ENCODE measurements around the gene PARP15. TPM values are rescaled to one million over a fixed set of nuclear protein-coding genes. Genes with fewer than 3 reads are reported as not detected.
A peak's percentile ranks its signal among the peaks of the same experiment; 100 is the strongest.

Gene PARP15
- total and polyA plus RNA-seq, 2 donors (not counting 3 experiments of a cell fraction or from before 2014, with no cell fraction given) = 0.81 to 1.4 TPM

- H3K4me3 ChIP-seq (replicated peaks in 1 of 3; ENCODE audit: insufficient read depth in 1 of 3, low read depth in 1 of 3, low read length in 3 of 3) = peak overlapping the region; percentile 39 to 56 (median 51)
- H2AFZ ChIP-seq (ENCODE audit: low read depth, low read length) = peak overlapping the region; percentile 96
- DNase-seq (ENCODE audit: low read depth, low spot score) = no peak
- CTCF ChIA-PET = interaction anchor here (0.8 to 2.3 kb wide), 7 partner anchors 9 to 1031 kb away, joined by 3 to 8 read pairs (median 3); no protein-coding TSS in a partner anchor
- H3K9ac ChIP-seq (replicated peaks; ENCODE audit: extremely low read depth, insufficient read depth, low read length) = peak overlapping the region; percentile 48
- H4K20me1 ChIP-seq (replicated peaks; ENCODE audit: control insufficient read depth, extremely low read depth, insufficient read depth, low read length) = no peaks in the 10 kb centered on the region
- H3K79me2 ChIP-seq (ENCODE audit: control insufficient read depth, insufficient read depth, low read length) = no peaks in the 10 kb centered on the region
- H3K27ac ChIP-seq (ENCODE audit: insufficient read depth, low read depth, low read length) = no peak overlapping the region
- no peaks in the 10 kb centered on the region for H3K27me3 ChIP-seq (ENCODE audit: control insufficient read depth in 2 of 2, insufficient read depth in 2 of 2, low read length in 2 of 2)
- H3K36me3 ChIP-seq (ENCODE audit: control insufficient read depth in 2 of 2, extremely low read depth in 1 of 2, insufficient read depth in 2 of 2, low read length in 2 of 2) = no peaks in the 10 kb centered on the region
- no peaks in the 10 kb centered on the region for H3K9me3 ChIP-seq (replicated peaks; ENCODE audit: control insufficient read depth, insufficient read depth, low read length)
- dilution Hi-C loops (cut with MboI; ENCODE audit: extremely low pct_ligation_motif_present, low sequenced_read_pairs) (no loop called here), intact Hi-C loops (cut with micrococcal nuclease) (no loop called here)
- peak overlapping the region; percentile 60 for H3K4me2 ChIP-seq (ENCODE audit: insufficient read depth, low read length)
- TF ChIP-seq POLR2A (IDR thresholded peaks at IDR 0.05; ENCODE audit: low read depth, low read length) (no peak), EZH2 (IDR thresholded peaks at IDR 0.05; ENCODE audit: borderline replicate concordance, low read depth, low read length, severe bottlenecking) (no peak), POLR2AphosphoS5 (IDR thresholded peaks at IDR 0.05; ENCODE audit: insufficient read depth, low read depth, low read length) (no peak), JUN (IDR thresholded peaks at IDR 0.05; ENCODE audit: borderline replicate concordance, insufficient read depth, insufficient read length, low read depth) (no peak), CTCF (IDR thresholded peaks at IDR 0.05; ENCODE audit: extremely low read depth in 1 of 2, insufficient read depth in 1 of 2, low read depth in 1 of 2, low read length in 2 of 2) (no peak), FOS (IDR thresholded peaks at IDR 0.05; ENCODE audit: borderline replicate concordance, insufficient read depth, low read length) (no peak), GATA2 (IDR thresholded peaks at IDR 0.05; ENCODE audit: insufficient read depth, insufficient read length, low read depth, low read length) (no peak), MAX (IDR thresholded peaks at IDR 0.05; ENCODE audit: insufficient read depth, insufficient read length) (no peak), MYC (IDR thresholded peaks at IDR 0.05; ENCODE audit: low read depth, low read length) (no peak)
- POLR2A ChIA-PET = interaction anchor here (0.6 kb wide), 1 partner anchor 36 kb away, joined by 13 read pairs; no protein-coding TSS in a partner anchor
- no peaks in the 10 kb centered on the region for H3K9me1 ChIP-seq (replicated peaks; ENCODE audit: control insufficient read depth, extremely low read depth, insufficient read depth, low read length)
- H3K4me1 ChIP-seq (ENCODE audit: control insufficient read depth, extremely low read depth, insufficient read depth, low read length) = peaks cover 7% of the 10 kb centered on the region
- FAIRE-seq = peak; percentile 12
- no TSS peak for BruUV-seq (replicated peaks)
These were observed 755 bp downstream of the PARP15 start for GRCh38 chr3:122578069-122578740.

All from endothelial cell of umbilical vein (primary cell).